HG03066 (cell line): ENCODE results near the gene CHD2.
"Not testable (repeated sequence)": the region's sequence is repeated elsewhere in the genome, so short reads cannot be mapped to it uniquely, and the experiment has no call there.

ENCODE experiments used
- ATAC-seq: cut with Tn5 transposase; IDR thresholded peaks from one replicate; pipeline ENCODE4 v1.9.1; 2021; ENCODE audit warnings: low read depth; ENCODE audit not compliant: unreplicated experiment

Gene CHD2

GRCh38 chr15:93060336-93061248 lies 160.5 kb downstream of the CHD2 start:
- no peak for ATAC-seq

GRCh38 chr15:93062628-93063261 lies 162.6 kb downstream of the CHD2 start:
- not testable (repeated sequence) for ATAC-seq

- ATAC-seq: no peak
Observed at GRCh38 chr15:93063262-93063671, 163.1 kb downstream of the CHD2 start.

- no peak for ATAC-seq
Observed at GRCh38 chr15:93063796-93064690, 163.9 kb downstream of the CHD2 start.

GRCh38 chr15:93065641-93066045 lies 165.5 kb downstream of the CHD2 start:
- ATAC-seq: no peak

- no peak for ATAC-seq
Observed at GRCh38 chr15:93066224-93066681, 166.1 kb downstream of the CHD2 start.

GRCh38 chr15:93066834-93067648 lies 166.9 kb downstream of the CHD2 start:
- ATAC-seq: no peak

- ATAC-seq: no peak
Observed at GRCh38 chr15:93067649-93068085, 167.5 kb downstream of the CHD2 start.

- ATAC-seq: no peak
Observed at GRCh38 chr15:93068581-93069199, 168.6 kb downstream of the CHD2 start.

GRCh38 chr15:93070132-93070531 lies 170.0 kb downstream of the CHD2 start:
- no peak for ATAC-seq

- ATAC-seq: no peak
Observed at GRCh38 chr15:93070551-93071296, 170.6 kb downstream of the CHD2 start.

- ATAC-seq: no peak
Observed at GRCh38 chr15:93071469-93071936, 171.4 kb downstream of the CHD2 start.

- no peak for ATAC-seq
Observed at GRCh38 chr15:93072011-93072410, 171.9 kb downstream of the CHD2 start.

- no peak for ATAC-seq
Observed at GRCh38 chr15:93072411-93073394, 172.6 kb downstream of the CHD2 start.

GRCh38 chr15:93073465-93073952 lies 173.4 kb downstream of the CHD2 start:
- ATAC-seq: no peak

- no peak for ATAC-seq
Observed at GRCh38 chr15:93074599-93074998, 174.5 kb downstream of the CHD2 start.

- ATAC-seq: no peak
Observed at GRCh38 chr15:93076217-93076616, 176.1 kb downstream of the CHD2 start.
